ENCODE results near the gene JMJD1C. TPM values are rescaled to one million over a fixed set of nuclear protein-coding genes. Genes with fewer than 3 reads are reported as not detected.
"Not testable (repeated sequence)": the region's sequence is repeated elsewhere in the genome, so short reads cannot be mapped to it uniquely, and the experiment has no call there.

Gene JMJD1C
- polyA plus RNA-seq, 10 donors = 61.1 to 104 (median 75.2) TPM

DNA sequence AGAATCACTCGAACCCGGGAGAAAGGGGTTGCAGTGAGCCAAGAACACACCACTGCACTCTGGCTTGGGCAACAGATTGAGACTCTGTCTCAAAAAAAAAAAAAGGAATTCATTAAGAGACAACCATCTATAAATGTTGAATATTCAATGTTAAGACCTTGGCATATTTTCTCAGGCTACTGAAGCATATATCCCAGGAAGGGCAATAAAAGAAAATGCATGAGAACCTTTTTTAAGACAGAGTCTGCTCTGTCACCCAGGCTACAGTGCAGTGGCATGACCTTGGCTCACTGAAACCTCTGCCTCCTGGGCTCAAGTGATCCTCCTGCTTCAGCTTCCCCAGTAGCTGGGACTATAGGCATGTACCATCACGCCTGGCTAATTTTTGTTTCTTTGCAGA, 165.0 kb downstream of the JMJD1C start:
- no peak for DNase-seq

DNA sequence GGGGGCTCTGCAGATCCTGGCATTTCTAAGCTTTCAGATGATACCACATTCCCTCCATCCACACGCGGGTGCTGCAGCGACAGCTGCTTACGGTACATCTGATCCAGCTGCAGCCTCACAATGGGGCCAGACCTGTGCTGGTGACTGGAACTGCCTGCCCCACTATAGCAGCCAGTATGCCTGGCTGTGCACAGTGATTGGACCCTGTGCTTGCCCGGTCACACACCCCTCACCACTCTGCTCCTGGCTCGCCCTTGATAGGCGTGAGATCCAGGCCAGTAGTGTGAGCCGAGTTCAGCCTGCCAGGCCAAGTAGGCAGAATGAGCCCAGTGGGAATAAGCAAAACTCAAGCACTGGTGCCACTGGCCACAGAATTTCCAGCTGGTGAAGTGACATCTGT, 167.8 kb downstream of the JMJD1C start:
- DNase-seq = no peak

DNA sequence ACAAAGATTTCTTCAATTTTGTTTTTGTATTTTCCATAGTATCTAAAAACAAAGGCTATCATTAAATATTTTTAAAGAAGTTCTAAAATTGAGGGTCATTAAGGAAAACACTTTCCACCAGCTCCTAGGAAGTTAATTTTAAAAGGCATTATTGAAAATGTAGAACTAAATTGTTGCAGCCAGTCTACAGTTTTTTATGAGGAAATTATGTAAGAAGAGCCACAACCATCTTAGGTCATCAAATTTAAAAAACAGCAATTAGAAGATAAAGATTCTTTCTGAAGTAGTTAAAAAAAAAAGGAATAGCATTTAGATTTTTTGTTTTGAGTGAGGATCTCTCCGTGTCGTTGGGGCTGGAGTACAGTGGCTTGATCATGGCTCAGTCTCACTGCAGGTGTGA, 171.0 kb downstream of the JMJD1C start:
- DNase-seq = no peak

DNA sequence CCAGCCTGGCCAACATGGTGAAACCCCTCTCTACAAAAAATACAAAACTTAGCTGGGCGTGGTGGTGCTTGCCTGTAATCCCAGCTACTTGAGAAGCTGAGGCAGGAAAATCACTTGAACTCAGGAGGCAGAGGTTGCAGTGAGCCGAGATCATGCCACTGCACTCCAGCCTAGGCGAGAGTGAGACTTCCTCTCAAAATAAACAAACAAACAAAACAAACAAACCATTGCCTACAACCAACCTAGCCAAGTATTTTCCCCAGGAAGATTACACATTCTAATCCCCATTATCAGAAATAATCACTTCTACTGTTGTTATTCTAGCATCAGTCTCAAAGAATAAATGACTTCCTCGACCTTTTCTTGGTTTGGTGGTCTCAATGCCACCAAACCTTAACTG, 172.9 kb downstream of the JMJD1C start:
- not testable (repeated sequence) for DNase-seq

DNA sequence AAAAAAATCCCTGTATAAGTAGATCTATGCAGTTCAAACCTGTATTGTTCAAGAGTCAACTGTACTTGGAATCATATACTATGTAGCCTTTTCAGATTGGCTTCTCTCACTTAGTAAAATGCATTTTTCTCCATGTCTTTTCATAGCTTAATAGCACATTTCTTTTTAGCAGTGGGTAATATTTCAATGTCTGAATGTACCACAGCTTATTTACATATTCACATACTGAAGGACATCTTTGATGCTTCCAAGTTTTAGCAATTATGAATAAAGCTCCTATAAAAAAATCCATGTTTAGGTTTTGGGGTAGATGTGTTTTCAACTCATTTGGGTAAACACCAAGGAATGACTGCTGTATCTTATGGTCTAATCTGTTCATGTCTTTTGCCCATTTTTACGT, 177.6 kb downstream of the JMJD1C start:
- DNase-seq = no peak

DNA sequence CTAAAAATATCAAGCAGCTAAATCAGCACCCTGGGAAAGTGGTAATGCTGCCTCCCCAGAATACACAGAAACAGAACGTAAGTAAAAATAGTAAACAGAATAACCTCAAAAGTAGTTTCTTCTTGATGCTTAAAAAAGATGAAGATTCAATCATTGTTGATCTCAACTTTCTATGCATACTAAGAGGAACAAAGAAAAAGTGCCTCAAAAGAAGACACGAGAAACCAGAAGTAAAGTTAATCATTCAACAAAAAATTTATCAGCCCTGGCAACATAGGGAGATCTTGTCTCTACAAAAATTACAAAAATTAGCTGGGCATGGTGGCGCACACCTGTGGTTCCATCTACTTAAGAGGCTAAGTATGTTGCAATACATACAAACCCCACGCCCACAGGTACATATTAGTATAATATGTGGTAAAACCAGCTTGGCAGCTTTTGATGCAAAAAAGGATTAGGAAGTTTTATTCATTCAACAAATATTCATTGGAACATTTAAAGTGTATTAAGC, 179.0 kb downstream of the JMJD1C start:
- DNase-seq = no peak

DNA sequence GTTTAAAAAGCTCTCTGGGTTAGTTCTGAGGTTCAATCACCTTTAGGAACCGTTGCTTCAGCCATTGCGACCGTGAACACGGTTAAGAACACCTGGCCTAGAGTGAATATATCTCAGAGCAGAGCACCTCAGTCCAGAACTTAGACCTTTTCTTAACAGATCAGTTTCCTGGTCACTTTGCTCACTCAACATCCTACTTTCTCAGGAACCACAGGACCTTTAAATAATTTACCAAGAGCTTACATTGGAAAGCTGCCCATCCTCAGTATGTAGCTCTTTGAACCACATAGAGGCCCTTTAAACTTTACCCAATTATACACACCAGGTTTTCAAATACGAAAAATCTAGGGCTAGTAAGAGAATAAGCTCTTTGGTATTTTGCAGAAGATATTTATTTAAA, 179.4 kb downstream of the JMJD1C start:
- DNase-seq = no peak

DNA sequence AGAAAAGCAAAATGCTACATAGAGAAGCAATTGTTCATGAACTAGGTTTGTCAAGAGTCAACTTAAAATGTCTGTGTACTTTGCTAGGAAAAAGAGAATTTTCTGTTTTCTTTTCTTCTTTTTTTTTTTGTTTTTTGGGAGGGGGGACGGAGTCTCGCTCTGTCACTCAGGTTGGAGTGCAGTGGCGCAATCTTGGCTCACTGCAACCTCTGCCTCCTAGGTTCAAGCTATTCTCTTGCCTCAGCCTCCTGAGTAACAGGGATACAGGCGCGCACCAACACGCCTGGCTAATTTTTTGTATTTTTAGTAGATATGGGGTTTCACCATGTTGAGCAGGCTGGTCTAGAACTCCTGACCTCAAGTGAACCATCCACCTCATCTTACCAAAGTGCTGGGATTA, 181.9 kb downstream of the JMJD1C start:
- DNase-seq = not testable (repeated sequence)

DNA sequence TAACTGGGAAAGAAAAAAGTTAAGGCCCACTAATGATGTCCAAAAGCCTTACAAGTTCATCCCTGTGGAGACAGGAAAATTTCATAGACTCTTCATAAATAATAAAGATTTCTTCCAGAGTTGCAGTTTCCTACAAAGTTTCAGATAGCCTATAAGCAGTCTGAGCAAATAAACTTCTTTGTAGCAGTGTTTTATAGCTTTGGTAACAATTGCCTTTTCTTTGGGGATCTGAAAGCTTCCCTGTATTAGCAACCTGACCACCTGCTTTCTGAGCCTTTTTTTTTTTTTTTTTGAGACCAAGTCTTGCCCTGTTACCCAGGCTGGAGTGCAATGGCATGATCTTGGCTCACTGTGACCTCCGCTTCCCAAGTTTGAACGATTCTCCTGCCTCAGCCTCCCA, 182.7 kb downstream of the JMJD1C start:
- DNase-seq = no peak

DNA sequence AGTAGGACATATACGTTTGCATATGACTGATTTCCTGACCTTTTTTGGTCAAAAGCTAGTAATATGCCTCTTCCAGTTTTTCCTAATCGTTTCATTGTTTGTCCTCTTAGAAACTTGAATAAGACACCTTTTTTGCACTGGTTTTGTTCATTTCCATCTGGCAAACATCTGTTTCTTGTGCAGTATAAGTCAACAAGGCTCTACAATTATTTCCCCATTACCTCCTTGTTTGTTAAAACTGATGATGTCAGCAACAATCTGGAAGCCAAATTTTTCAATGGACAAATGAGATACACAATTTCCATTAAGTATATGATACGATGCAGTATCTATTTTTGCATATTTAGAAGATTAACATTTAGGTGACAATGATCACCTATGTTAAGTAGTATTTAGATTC, 183.8 kb downstream of the JMJD1C start:
- no peak for DNase-seq

DNA sequence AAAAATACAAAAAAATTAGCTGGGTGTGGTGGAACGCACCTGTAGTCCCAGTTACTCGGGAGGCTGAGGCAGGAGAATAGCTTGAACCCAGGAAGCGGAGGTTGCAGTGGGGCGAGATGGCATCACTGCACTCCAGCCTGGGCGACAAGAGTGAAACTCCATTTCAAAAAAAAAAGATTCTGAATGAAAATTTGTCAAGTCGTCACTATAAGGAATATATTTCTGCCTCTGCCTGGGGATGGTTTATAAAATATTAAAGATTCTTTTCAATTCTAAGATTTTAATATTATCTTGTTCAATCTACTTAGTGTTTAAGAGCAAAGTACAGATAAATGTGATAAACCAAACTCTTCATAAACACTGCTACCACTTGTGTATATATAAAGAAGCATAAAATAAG, 185.4 kb downstream of the JMJD1C start:
- no peak for DNase-seq

DNA sequence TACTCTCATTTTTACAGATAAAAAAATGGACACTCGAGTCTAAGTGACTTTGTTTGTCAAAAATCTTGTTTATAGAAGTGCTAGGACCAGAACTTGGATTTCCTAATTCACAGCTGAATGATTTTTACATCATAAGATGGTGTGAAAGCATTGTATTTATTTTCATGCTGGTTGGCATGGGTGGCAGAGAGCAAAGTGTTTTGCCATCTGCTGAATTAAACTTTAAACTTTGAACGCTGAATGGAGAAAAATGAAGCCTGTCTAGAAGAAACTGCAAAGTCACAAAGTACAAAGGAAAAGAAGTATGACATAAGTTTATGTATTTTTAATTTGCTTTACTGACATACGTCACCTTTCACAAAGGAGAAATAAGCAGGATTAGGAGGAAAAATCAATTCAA, 190.7 kb downstream of the JMJD1C start:
- no peak for DNase-seq

DNA sequence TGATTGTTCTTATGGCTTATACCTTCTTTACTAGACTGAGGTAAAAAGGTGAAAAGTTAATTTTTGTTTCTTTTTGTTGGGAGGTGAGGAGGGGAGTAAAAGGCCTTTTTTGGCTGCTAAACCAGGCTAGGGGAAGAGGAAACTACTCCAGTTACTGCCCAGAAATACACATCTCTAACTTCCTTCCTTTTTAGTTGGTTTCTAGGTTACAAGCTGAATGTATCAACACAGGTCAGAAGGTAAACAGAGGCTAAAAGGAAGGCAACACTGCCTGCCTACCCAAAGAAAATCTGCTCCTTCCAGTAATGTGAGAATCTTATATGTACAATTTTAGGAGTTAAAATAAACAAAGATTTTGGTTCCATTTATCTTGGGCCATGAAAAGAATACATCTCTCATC, 192.2 kb downstream of the JMJD1C start:
- peak in 1 of 3 donors; percentile 39 for DNase-seq

DNA sequence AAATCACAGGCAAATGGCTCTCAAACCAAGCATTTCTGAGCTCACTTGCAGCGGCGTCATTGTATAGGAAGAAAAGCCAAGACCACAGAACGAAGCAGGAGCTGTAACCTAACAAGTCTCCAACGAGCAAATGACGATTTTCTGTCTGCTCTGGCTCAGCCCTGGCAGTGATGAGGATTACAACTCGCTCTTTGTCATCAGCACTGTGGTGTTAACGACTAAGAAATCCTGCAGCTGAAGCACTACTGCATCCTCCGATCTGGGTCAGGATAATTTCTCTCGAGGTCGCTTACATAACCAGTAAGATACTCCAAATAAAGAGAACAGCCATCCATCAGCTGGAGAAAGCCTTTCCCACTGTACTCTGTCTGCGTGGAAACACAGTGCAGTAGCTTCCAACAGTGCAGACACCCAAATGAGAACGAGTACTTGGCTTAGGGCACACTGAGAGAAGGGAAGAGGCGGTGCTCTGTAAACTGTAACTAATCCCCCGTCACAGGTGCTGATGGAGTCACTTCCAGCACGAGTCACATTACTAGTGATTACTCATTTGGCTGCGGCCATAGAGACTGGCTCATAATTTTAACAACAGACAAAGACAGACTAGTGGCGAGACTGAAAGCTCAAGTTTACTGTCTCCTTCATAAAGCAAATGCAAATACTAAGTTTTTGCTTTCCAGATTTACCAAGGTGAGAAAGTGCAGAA, 196.8 kb downstream of the JMJD1C start:
- peak; percentile 95 to 97 (median 97) for DNase-seq

DNA sequence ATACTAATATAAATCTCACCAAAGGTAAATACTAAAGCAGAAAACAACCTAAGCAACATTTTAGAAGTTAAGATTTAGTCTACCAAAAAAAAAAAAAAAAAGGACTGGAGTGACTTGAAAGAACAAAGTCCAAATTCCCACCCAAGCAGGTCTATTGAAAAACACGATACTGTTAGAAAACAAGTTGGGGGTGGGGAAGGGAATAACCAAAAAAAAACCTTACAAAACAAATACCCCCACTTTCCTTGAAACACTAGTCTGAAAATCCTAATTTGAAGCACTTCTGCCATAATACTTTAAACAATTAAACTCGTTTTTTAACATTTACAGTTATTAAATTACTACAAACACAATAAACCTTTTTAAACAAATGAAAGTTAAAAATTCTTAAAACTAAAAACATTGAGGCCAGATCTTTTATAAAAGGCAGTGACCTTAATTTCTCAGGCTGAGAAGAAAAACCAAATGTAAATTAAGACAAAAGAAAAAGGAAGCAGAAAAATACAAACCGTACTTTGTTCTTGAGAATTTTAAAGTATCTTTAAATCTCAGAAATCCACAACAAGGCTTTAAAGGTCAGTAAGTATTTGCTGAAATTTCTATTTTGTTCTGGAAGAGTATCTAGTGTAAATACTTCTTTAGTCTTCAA, 197.5 kb downstream of the JMJD1C start:
- DNase-seq = peak; percentile 50 to 78 (median 58)

DNA sequence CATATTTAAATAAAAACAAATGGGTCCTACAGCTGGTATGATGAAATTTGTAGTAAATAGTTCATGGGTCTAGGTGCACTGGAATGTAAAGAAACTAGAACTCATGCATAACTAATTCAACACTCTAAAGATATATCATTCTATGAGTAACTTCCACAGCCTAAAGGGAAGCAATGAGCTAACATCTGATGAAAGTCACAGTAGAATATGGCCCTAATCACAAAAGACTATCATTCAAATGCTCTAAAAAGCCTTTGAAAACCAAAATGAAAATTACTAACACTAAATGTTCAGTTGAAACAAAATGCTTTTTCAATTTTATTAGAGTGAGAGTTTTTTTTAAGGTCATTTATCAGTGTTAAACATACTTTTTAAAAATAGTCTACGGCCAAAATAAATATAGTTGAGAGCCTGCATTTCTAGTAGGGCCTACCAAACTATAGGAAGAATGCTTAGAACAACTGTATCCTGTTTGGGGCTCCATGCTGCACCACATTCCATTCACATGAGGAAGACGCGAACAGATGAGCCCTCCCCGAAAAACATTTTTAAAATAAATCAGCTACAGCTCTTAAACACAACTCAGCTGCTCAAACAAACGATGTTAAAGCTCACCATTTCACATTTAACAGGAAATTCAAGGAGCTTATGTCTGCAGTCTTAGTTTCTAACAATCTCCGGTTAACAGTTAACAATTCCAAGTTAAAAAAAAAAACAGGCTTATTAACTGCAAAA, 198.2 kb downstream of the JMJD1C start:
- peak; percentile 75 to 88 (median 83) for DNase-seq

DNA sequence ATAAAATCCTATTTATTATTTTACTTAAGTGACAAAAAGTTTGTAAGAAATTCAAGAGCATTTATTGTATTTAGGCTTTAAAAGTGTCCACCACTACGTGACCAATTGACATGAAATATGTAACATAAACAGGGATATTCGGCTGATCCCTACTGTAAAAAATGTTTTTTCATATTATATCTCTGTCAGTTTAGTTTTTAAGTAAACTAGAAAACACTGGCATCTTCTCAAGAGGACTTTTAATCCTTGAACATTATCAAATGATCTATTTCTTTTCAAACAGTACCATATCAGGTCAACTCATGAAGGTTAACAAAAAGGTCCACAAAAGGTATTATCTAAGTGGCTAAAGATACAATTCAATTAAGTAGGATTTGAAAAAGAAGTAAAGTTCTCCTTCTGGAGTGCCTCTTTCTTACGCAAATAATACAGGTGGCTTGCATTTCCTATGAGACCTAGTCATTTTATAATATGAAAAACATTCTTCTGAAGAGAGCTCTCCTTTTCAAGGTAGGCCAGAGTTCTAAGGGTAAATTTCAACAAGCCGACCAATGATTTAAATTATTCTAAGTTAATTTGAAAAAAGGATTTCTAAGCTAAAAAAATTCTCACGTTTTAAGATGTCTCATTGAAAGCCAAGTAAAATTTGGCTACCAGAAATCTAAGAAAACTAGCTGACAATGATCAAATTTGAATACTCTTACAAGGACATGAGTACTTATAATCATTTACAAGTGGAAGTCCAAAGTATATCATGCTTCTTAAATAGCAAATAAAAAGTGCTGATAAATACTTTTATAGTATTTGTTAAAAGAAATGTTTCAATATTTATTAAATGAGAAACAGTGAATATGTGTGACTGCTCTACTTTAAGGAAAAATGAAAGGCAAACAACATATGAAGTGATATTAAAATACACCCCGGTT, 199.1 kb downstream of the JMJD1C start:
- DNase-seq = peak in 2 of 3 donors; percentile 44 to 71

DNA sequence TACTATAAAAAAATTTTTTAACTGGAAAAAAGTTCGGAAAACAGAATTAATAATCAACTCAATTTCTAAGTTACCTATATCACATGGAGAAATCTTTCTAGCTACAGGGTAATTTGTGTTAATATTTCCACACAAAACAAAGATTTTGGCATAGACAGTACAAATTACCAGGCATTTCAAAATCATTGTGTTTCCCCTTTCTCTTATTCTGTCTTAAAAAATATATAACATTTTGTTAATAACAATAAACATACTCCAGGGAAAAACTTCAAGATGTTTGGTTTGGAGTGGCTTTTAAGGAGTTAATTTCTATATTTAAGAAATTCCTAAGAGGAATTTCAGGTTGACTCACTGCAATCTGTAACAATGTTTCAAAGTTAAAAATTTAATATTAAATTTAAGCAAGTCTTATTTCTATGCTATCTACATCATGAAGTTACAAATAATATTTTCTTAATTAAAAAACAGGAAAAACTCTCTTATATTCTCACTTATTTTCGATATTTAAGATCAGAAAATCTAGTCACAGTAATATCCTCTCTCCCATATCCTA, 200.0 kb downstream of the JMJD1C start:
- DNase-seq = peak in 1 of 3 donors; percentile 29

DNA sequence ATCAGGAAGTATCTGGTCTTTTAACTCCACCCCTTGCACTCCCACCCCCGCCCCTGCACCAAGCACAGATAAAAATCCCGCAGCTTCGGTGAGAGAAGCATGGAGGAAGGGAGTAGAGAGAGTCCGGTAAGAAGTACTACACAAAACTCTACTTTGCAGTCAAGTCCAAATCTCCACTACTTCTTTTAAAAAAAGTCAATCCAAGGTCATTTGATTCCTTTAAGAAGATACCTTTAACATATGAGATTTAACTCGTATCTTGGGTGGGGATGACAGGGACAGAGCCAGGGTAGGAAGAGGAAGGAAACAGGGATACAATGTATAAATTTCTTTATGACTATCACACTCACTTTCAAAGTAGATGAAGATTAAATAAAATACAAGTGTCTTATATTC, 200.6 kb downstream of the JMJD1C start:
- DNase-seq = peak; percentile 71 to 87 (median 79)

DNA sequence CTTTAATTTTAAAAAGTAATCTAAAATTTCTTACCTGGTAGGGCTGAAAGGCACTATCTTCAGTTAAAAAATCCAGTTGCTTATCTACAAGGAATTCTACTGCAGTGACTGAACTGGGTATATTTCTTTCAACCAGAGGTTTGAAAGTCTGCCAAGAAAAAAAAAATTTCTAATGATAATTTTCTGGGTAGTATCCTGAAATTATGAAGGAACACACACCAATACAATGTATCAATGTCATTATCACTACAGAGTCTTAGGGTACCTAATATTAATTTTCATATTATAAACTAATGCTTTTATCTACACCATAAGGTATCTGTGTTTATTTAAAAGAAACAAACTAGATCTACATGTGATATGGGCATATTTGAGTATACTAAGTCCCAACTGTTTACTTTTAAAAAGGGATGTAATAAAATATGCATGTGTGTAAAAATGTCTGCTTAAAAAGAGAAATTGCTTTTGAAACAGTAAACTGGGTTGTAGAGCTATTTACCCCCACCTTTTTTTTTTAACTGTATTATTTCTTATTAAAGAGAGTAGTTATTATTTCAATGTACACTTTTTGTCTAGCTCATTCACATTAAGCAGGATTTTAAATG, 201.1 kb downstream of the JMJD1C start:
- peak in 1 of 3 donors; percentile 29 for DNase-seq
